ENCODE results near the gene CNKSR1. TPM values are rescaled to one million over a fixed set of nuclear protein-coding genes. Genes with fewer than 3 reads are reported as not detected.

CNKSR1 gene
- total and polyA plus RNA-seq, 2 of the 13 experiments (the other 11 are each of a cell fraction or from before 2014, with no cell fraction given), result 3.4 to 8.9 TPM

- TF ChIP-seq TFDP2 (CRISPR knock-in tag; IDR thresholded peaks at IDR 0.05), result peak; percentile 78
- TF ChIP-seq USF2 (IDR thresholded peaks at IDR 0.05; ENCODE audit: low read depth, low read length), result no peak
- TF ChIP-seq USF2 (CRISPR knock-in tag; IDR thresholded peaks at IDR 0.05; ENCODE audit: borderline replicate concordance), result 0 out of 2 replicates have a peak, but pooled peaks have one; percentile 26
- TF ChIP-seq ZNF501 (CRISPR knock-in tag; IDR thresholded peaks at IDR 0.05), result no peak
- TF ChIP-seq POGK (CRISPR knock-in tag; conservative IDR thresholded peaks at IDR 0.05), result peak; percentile 75; the same call in 1 of the 2 replicates
- 0 out of 2 replicates have a peak, but pooled peaks have one; percentile 34 for TF ChIP-seq RAD21 (CRISPR knock-in tag; IDR thresholded peaks at IDR 0.05)
- TF ChIP-seq MYC (CRISPR knock-in tag; IDR thresholded peaks at IDR 0.05; ENCODE audit: borderline replicate concordance), result peak; percentile 52; the same call in 1 of the 2 replicates
- peak; percentile 75; the same call in 1 of the 2 replicates for TF ChIP-seq ZNF891 (CRISPR knock-in tag; IDR thresholded peaks at IDR 0.05)
- TF ChIP-seq THAP7 (CRISPR knock-in tag; IDR thresholded peaks at IDR 0.05), result 0 out of 2 replicates have a peak, but pooled peaks have one; percentile 56
- 0 out of 2 replicates have a peak, but pooled peaks have one; percentile 49 for TF ChIP-seq NFE2L1 (CRISPR knock-in tag; IDR thresholded peaks at IDR 0.05; ENCODE audit: borderline replicate concordance)
- TF ChIP-seq PRDM10 (CRISPR knock-in tag; IDR thresholded peaks at IDR 0.05; ENCODE audit: low read depth), result no peak
- TF ChIP-seq SKI (IDR thresholded peaks at IDR 0.05; ENCODE audit: partially characterized antibody), result peak; percentile 23
- TF ChIP-seq ZNF780A (CRISPR knock-in tag; IDR thresholded peaks at IDR 0.05), result no peak
- peak; percentile 64; the same call in 1 of the 2 replicates for TF ChIP-seq ZFY (CRISPR knock-in tag; IDR thresholded peaks at IDR 0.05)
- TF ChIP-seq U2AF1 (optimal IDR thresholded peaks at IDR 0.05; ENCODE audit: low read depth, low read length), result no peak
- TF ChIP-seq ZNF605 (CRISPR knock-in tag; IDR thresholded peaks at IDR 0.05), result peak; percentile 56; the same call in 1 of the 2 replicates
- 0 out of 2 replicates have a peak, but pooled peaks have one; percentile 37 for TF ChIP-seq ZNF703 (CRISPR knock-in tag; IDR thresholded peaks at IDR 0.05; ENCODE audit: borderline replicate concordance)
- peak; percentile 55 for TF ChIP-seq HOXA3 (CRISPR knock-in tag; IDR thresholded peaks at IDR 0.05)
These were observed 15.7 kb upstream of the CNKSR1 start (continued) for GRCh38 chr1:26161415-26162219.

Data from HepG2 (cell line).